Esophagus squamous epithelium (tissue), 5 donors: ENCODE measurements around the gene CLTCL1. TPM values are rescaled to one million over a fixed set of nuclear protein-coding genes. Genes with fewer than 3 reads are reported as not detected.
"Not testable (repeated sequence)": the region's sequence is repeated elsewhere in the genome, so short reads cannot be mapped to it uniquely, and the experiment has no call there.

Experiments used
- DNase-seq: peaks from one replicate; lab custom pipeline; 2025; lab: John Stamatoyannopoulos, UW
- H3K27ac ChIP-seq, 4 donors: fragments of 200-600 bp; sonication (generic); one replicate each; pipeline ENCODE4 v1.5.1; 2016 to 2019; ENCODE audit warnings: mild to moderate bottlenecking in 1 of 4
- H3K27me3 ChIP-seq, 4 donors: fragments of 200-600 bp; sonication (generic); 1 replicate in 3 of 4; 2 replicates in 1 of 4; pipeline versions ENCODE4 v1.5.1 to v1.6.0; 2017 to 2021; ENCODE audit warnings: antibody characterized with exemption in 1 of 4
- H3K36me3 ChIP-seq, 3 donors: fragments of 200-600 bp; sonication (generic); one replicate each; pipeline ENCODE4 v1.5.1; 2016 to 2019
- H3K4me1 ChIP-seq, 3 donors: fragments of 200-600 bp; sonication (generic); one replicate each; pipeline ENCODE4 v1.5.1; 2017 to 2019
- H3K4me3 ChIP-seq, 4 donors: fragments of 200-600 bp; sonication (generic); 1 replicate in 3 of 4; 2 replicates in 1 of 4; pipeline ENCODE4 v1.5.1; 2016 to 2019; ENCODE audit warnings: mild to moderate bottlenecking in 2 of 4, moderate library complexity in 1 of 4
- H3K9me3 ChIP-seq, 3 donors: fragments of 200-600 bp; sonication (generic); one replicate each; pipeline ENCODE4 v1.5.1; 2016 to 2019
- CTCF ChIP-seq, 6 experiments: fragments of 450-650 bp in 4 of 6; fragments of 200-600 bp in 2 of 6; sonication (generic) in 2 of 6; IDR thresholded peaks; one replicate each; pipeline ENCODE4 v1.5.1; 2016 to 2019; ENCODE audit warnings: antibody characterized with exemption in 6 of 6, mild to moderate bottlenecking in 4 of 6, moderate library complexity in 4 of 6
- POLR2A ChIP-seq, 4 donors: fragments of 450-650 bp; IDR thresholded peaks; one replicate each; pipeline ENCODE4 v1.6.1; 2017; ENCODE audit warnings: antibody characterized with exemption in 4 of 4, mild to moderate bottlenecking in 4 of 4, moderate library complexity in 3 of 4
- WGBS, 2 donors: methylation state at CpG; one replicate each; pipeline ENCODE4 v1.1.5; 2018; 5-methylcytosine and 5-hydroxymethylcytosine counted together
- intact Hi-C: fragments of 100-400 bp; cut with DNase I; formaldehyde crosslinking; loops from one replicate; pipeline ENCODE4 v1.15.0; 2022
- total RNA-seq, 4 donors: library from RNA; depleted of rRNA; stranded (reverse); fragments of >200 nt; gene quantifications; one replicate each; pipeline ENCODE4 v1.1.0, GENCODE V29; 2016
- donor health status: DM: yes; HTN: yes; CAD: no.

CLTCL1 gene
- total RNA-seq, 4 donors from 2014 or later = 3.0 to 7.7 (median 5.1) TPM

- no peak for TF ChIP-seq POLR2A (IDR thresholded peaks at IDR 0.05)
- no peak for TF ChIP-seq CTCF (IDR thresholded peaks at IDR 0.05)
- Histone ChIP-seq H3K27ac (no peak overlapping the region), H3K27me3 (no peaks in the 10 kb centered on the region), H3K4me1 (no peaks in the 10 kb centered on the region), H3K4me3 (no peak overlapping the region), H3K36me3 (peaks cover 0 to 17% (median 0%) of the 10 kb centered on the region in 3 donors), H3K9me3 (no peaks in the 10 kb centered on the region)
- 90 to 92% methylated on average over 8 of the region's 8 CpGs for WGBS, 2 donors
- no peak for DNase-seq
- intact Hi-C loops = no loop called here
These were observed 87.7 kb downstream of the CLTCL1 start for GRCh38 chr22:19203834-19204233.

GRCh38 chr22:19202799-19203186 is 88.7 kb downstream of the CLTCL1 start:
- H3K27ac ChIP-seq, H3K4me3 ChIP-seq, DNase-seq, H3K9me3 ChIP-seq, intact Hi-C loops, H3K36me3 ChIP-seq, H3K4me1 ChIP-seq, H3K27me3 ChIP-seq: not testable (repeated sequence)
- WGBS, 2 donors = 98 to 100% methylated on average over 3 of the region's 3 CpGs

- no peaks in the 10 kb centered on the region for H3K4me1 ChIP-seq
- H3K36me3 ChIP-seq = peaks cover 0 to under 1% (median 0%) of the 10 kb centered on the region in 3 donors
- intact Hi-C loops = no loop called here
- H3K27ac ChIP-seq = no peak overlapping the region
- no peak for DNase-seq
- H3K27me3 ChIP-seq = no peaks in the 10 kb centered on the region
- TF ChIP-seq POLR2A (IDR thresholded peaks at IDR 0.05) (no peak), CTCF (IDR thresholded peaks at IDR 0.05) (no peak)
- WGBS, 2 donors = 90 to 91% methylated on average over 13 to 18 of the region's 18 CpGs
- H3K4me3 ChIP-seq = no peak overlapping the region
- no peaks in the 10 kb centered on the region for H3K9me3 ChIP-seq
These were observed 89.4 kb downstream of the CLTCL1 start for GRCh38 chr22:19201869-19202798.

GRCh38 chr22:19201130-19201868 is 90.2 kb downstream of the CLTCL1 start:
- H3K4me1 ChIP-seq = no peaks in the 10 kb centered on the region
- no peak for TF ChIP-seq CTCF (IDR thresholded peaks at IDR 0.05)
- TF ChIP-seq POLR2A (IDR thresholded peaks at IDR 0.05) = no peak
- H3K4me3 ChIP-seq = no peak overlapping the region
- H3K27me3 ChIP-seq = no peaks in the 10 kb centered on the region
- 94 to 95% methylated on average over 17 to 22 of the region's 23 CpGs for WGBS, 2 donors
- H3K9me3 ChIP-seq = no peaks in the 10 kb centered on the region
- intact Hi-C loops = no loop called here
- DNase-seq = no peak
- no peak overlapping the region for H3K27ac ChIP-seq
- peaks cover 0 to 6% (median 0%) of the 10 kb centered on the region in 3 donors for H3K36me3 ChIP-seq

GRCh38 chr22:19199479-19199878 is 92.0 kb downstream of the CLTCL1 start:
- Histone ChIP-seq H3K27me3 (no peaks in the 10 kb centered on the region), H3K36me3 (peaks cover 0 to 15% (median 0%) of the 10 kb centered on the region in 3 donors), H3K4me1 (no peaks in the 10 kb centered on the region), H3K9me3 (no peaks in the 10 kb centered on the region), H3K4me3 (no peak overlapping the region), H3K27ac (no peak overlapping the region)
- TF ChIP-seq CTCF (IDR thresholded peaks at IDR 0.05) = no peak
- no peak for TF ChIP-seq POLR2A (IDR thresholded peaks at IDR 0.05)
- no peak for DNase-seq
- intact Hi-C loops = no loop called here
- 88 to 100% methylated on average over 4 to 8 of the region's 8 CpGs for WGBS, 2 donors
